ENCODE results near the gene NHS. TPM values are rescaled to one million over a fixed set of nuclear protein-coding genes. Genes with fewer than 3 reads are reported as not detected.

NHS gene
- total RNA-seq, 1 experiment from 2014 or later = 0.51 TPM

DNA sequence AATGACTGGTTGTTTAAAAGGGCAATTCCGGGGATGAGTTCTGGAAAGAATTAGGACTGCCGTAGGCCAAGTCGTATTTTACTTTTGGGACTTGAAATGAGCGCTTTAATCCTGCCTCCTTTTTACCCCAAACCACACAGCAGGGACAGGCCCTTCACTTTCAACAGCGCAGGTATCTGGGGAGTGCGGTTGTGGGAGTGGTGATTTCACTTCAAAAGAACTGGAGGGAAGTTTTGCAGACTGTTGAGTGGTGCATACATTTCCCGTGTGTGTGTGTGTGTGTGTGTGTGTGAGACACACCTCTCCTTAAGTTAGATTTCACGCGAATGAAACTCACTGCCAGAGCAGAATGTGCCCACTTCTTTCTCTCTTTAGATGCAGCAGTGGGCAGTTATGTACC lies 2.8 kb downstream of the NHS start:
- H3K4me3 ChIP-seq = no peak overlapping the region
- H3K9me3 ChIP-seq (replicated peaks) = no peaks in the 10 kb centered on the region
- no peaks in the 10 kb centered on the region for H3K27me3 ChIP-seq
- H3K36me3 ChIP-seq = no peaks in the 10 kb centered on the region
- no peaks in the 10 kb centered on the region for H3K4me1 ChIP-seq
- H3K27ac ChIP-seq = no peak overlapping the region
- DNase-seq = no peak

DNA sequence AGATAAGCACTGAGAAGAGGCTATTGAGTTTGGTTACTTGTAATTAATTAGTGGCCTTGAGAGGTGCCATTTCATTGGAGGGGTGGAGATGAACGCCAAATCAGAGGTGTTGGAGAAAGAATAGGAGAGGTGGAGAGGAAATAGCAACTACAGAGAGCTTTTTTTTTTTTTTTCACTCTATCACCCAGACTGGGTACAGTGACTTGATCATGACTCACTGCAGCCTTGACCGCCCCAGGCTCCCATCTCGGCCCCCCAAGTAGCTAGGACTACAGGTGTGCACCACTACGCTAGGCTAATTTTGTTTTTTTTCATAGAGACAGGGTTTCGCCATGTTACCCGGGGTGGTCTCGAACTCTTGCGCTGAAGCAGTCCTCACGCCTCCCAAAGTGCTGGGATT lies 5.2 kb downstream of the NHS start:
- DNase-seq = no peak
- no peaks in the 10 kb centered on the region for H3K4me1 ChIP-seq
- H3K36me3 ChIP-seq = no peaks in the 10 kb centered on the region
- H3K27ac ChIP-seq = no peak overlapping the region
- no peaks in the 10 kb centered on the region for H3K9me3 ChIP-seq (replicated peaks)
- H3K27me3 ChIP-seq = no peaks in the 10 kb centered on the region
- no peak overlapping the region for H3K4me3 ChIP-seq

DNA sequence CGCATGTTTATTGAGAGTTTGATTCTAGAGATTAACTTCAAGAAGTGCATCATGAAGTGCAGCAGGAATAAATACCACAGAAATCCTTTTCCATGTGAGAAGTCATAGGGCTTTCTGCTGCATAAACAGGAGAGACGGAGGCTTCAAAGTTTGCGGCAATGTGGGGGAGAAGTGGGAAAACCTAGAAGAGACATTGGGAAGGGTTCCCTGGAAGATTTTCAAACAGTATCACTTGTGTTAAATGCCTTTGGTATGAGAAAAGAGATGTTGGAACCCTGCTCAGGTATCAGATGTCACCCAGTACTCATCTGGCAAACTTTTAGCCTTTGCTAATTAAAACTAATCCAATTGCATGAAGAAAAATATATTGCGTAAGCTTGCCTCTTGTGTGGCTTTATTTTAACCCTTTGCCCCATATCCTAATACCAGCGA lies 15.4 kb downstream of the NHS start:
- H3K4me1 ChIP-seq = no peaks in the 10 kb centered on the region
- H3K27ac ChIP-seq = no peak overlapping the region
- H3K27me3 ChIP-seq = no peaks in the 10 kb centered on the region
- no peaks in the 10 kb centered on the region for H3K36me3 ChIP-seq
- H3K4me3 ChIP-seq = no peak overlapping the region
- peak in 1 of 2 experiments; percentile 13 for DNase-seq
- H3K9me3 ChIP-seq (replicated peaks) = no peaks in the 10 kb centered on the region

DNA sequence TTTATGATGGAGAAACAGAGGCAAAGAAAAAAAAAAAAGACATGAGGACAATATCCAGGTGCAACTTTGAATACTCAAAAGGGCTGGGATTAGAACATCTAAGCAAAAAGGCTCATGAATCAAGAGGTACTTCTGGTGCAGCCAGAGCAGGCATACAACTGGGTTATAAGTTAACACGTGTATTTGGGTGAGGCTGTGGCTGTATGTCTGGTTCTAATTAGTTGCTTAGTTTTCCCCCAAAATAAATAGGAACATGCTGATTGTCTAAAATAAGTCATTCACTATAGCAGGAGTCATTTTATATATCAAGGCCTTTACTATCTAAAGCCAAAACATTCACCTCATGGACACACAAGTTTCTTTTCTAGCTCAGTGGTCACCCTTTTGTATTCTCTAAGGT lies 20.2 kb downstream of the NHS start:
- no peaks in the 10 kb centered on the region for H3K36me3 ChIP-seq
- no peak overlapping the region for H3K4me3 ChIP-seq
- H3K27ac ChIP-seq = no peak overlapping the region
- no peak for DNase-seq
- no peaks in the 10 kb centered on the region for H3K9me3 ChIP-seq (replicated peaks)
- H3K4me1 ChIP-seq = no peaks in the 10 kb centered on the region
- no peaks in the 10 kb centered on the region for H3K27me3 ChIP-seq

DNA sequence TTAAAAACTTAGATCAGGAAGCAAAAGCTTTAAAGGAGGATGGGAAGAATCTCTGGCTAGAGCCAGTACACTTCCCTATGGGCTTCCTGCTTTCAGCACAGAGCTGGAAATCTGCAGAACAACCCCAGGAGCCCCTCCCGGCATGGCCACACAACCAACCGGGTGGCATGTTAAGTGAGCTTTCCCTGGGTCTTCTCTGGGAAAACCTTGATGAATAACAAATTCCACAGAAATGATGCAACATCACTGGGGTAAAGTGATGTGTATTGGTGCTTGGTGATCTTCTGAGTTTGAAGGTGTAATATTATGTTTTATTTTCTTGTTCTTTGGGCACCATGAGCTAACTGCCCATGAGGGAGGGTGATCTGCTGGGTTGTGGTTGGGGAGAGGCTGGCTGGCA lies 22.1 kb downstream of the NHS start:
- H3K4me3 ChIP-seq = no peak overlapping the region
- H3K9me3 ChIP-seq (replicated peaks) = no peaks in the 10 kb centered on the region
- no peaks in the 10 kb centered on the region for H3K4me1 ChIP-seq
- no peak for DNase-seq
- no peaks in the 10 kb centered on the region for H3K27me3 ChIP-seq
- H3K36me3 ChIP-seq = no peaks in the 10 kb centered on the region
- H3K27ac ChIP-seq = no peak overlapping the region

DNA sequence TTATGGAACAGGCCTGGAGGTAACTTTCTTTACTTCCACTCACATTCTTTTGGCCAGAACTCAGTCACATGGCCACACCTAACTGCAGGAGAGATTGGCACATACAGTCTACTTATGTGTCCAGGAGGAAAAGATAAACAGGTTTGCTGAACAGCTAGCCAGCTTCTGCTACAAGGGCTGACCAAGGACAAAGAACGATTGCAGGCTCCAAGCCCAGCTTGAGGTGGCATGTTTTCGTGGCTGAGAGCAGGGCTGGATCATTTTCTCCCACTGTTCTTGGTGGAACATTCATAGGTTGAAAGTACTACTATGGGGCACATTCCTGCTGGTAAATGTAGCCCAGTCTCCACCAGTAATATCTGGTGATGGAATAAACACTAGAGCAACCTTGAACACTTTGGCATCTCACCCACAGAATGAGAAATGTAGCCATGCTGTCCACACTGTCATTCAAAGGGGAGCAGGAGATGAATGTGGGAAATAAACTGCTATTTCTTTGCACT lies 28.2 kb downstream of the NHS start:
- DNase-seq = no peak
- Histone ChIP-seq H3K9me3 (replicated peaks) (no peaks in the 10 kb centered on the region), H3K36me3 (no peaks in the 10 kb centered on the region), H3K27ac (no peak overlapping the region), H3K4me1 (no peaks in the 10 kb centered on the region), H3K4me3 (no peak overlapping the region), H3K27me3 (no peaks in the 10 kb centered on the region)

DNA sequence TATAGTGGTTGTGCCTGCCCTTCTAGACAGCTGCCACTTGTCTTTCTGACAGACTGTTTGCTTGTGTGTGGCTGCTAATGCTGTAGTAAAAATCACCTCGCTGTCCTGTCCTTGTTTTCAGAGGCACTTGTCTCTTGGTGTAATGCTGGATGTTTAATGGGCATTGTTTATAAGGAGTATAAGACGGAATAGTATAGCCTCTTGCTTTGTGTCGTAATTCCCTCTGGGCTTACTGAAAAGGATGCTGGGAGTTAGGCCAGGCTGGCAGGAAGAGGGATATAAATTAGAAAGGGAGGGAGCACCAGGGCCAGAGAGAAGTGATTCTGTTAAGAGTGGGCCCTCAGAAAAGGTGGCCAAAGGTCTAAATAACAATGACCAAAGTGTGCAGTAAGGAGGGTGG lies 29.0 kb downstream of the NHS start:
- H3K9me3 ChIP-seq (replicated peaks) = no peaks in the 10 kb centered on the region
- DNase-seq = no peak
- H3K36me3 ChIP-seq = no peaks in the 10 kb centered on the region
- H3K4me3 ChIP-seq = no peak overlapping the region
- no peak overlapping the region for H3K27ac ChIP-seq
- H3K27me3 ChIP-seq = no peaks in the 10 kb centered on the region
- no peaks in the 10 kb centered on the region for H3K4me1 ChIP-seq

DNA sequence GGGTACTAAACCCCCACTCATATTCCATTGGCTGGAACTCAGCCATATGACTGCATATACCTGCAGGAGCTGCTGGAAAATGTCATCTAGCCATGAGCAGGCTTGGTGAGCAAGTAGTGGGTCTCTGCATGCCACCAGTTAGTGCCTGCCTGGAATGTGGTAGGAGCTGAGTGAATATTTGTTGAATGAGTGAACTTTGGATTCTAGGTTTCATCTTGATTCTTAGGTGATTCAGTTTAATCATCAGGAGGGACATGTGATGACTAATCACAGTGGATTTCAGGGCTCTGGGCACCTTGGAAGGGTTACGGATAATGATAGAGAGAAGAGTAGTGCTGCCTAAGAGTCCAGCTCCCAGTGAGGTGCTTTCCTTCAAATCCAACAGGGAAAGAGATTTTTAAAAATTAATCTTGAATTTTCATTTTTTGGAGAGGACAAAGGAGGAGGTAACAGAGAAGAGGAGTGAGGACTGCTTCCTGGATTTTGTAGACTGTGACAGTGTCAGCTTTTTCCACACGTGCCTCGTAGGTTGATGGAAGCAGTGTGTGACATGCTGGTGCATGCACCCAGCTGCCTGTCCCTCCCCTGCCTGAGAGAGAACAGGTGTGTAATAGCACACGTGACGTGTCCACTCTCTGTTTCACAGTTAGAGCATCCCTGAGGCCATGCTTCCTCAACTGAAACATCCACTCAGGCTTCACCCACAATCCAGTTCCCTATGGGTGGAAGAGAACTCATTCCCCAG lies 30.4 kb downstream of the NHS start:
- no peaks in the 10 kb centered on the region for H3K36me3 ChIP-seq
- H3K27me3 ChIP-seq = no peaks in the 10 kb centered on the region
- no peak overlapping the region for H3K4me3 ChIP-seq
- H3K4me1 ChIP-seq = no peaks in the 10 kb centered on the region
- H3K9me3 ChIP-seq (replicated peaks) = no peaks in the 10 kb centered on the region
- DNase-seq = no peak
- no peak overlapping the region for H3K27ac ChIP-seq

DNA sequence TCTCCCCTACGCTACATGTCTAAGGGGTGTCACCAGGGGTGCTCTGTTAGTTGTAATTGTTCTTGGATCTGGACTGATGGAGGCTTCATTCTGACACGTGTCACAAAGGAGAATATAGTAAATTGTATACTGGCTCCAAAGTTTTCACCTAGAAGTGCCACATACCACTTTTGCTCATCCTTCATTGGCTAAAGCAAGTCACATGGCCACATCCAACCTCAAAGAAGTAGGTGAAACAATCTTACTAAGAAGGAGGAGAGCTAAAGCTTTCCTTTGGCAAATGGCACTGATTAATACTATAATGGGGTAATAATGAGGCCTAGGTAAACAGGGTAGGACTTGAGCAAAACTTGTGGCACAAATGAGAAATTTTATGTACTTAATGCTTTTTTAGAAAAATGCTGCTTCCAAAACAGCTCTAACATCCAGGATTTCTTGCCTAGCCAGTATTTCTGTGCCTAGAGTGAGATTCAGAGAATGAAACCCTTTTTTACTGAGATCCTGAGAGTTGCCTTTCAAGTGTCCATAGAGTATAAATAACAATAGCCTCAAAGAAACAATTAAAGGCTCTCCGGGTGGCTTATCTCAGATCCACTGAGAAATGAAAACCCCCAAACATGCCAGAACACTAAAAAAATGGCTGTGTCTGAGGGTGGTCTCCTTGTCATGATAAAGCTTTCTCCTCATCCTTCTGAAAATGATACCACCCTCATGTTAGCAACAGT lies 34.7 kb downstream of the NHS start:
- no peaks in the 10 kb centered on the region for H3K27me3 ChIP-seq
- H3K4me3 ChIP-seq = no peak overlapping the region
- H3K27ac ChIP-seq = no peak overlapping the region
- no peaks in the 10 kb centered on the region for H3K9me3 ChIP-seq (replicated peaks)
- no peak for DNase-seq
- no peaks in the 10 kb centered on the region for H3K4me1 ChIP-seq
- no peaks in the 10 kb centered on the region for H3K36me3 ChIP-seq

DNA sequence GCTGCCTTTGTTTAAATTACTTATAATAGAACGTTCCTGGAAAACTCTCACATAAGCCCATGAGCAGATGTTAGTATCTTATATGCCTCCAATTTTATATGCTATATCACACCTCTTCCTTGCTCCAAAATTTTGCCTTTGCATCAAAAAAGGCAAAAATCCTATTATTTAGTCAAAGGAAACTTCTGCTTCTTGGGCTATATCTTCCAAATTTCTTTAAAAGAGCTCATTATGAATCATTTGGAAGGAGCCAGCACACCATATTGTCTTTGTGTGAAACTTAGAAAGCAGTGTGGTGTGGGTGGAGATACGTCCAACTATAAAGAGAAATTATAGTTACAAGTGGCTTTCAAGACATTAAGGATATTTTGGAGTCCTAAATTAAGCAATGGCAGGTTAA lies 35.7 kb downstream of the NHS start:
- Histone ChIP-seq H3K36me3 (no peaks in the 10 kb centered on the region), H3K4me1 (no peaks in the 10 kb centered on the region), H3K9me3 (replicated peaks) (no peaks in the 10 kb centered on the region), H3K4me3 (no peak overlapping the region), H3K27ac (no peak overlapping the region), H3K27me3 (no peaks in the 10 kb centered on the region)
- DNase-seq = no peak

DNA sequence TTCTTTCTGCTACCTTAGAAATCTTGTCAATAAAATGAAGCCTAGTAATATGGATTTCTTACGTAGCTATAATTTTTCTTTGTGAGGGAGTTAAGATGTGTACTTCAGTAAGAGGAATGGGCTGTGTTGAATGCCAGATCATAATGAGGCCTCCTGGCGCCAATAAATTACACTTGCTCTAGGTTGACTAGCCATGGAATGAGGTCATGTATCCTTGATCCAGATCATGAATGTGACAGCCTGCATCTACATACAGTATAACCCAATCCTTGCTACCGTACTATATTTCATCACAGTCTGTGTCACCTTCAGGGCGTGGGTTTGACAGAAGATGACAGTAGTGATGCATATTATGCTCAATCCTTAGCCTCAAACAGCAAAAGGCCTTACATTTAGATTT lies 36.2 kb downstream of the NHS start:
- Histone ChIP-seq H3K27me3 (no peaks in the 10 kb centered on the region), H3K4me1 (no peaks in the 10 kb centered on the region), H3K27ac (no peak overlapping the region), H3K9me3 (replicated peaks) (no peaks in the 10 kb centered on the region), H3K4me3 (no peak overlapping the region), H3K36me3 (no peaks in the 10 kb centered on the region)
- DNase-seq = no peak

DNA sequence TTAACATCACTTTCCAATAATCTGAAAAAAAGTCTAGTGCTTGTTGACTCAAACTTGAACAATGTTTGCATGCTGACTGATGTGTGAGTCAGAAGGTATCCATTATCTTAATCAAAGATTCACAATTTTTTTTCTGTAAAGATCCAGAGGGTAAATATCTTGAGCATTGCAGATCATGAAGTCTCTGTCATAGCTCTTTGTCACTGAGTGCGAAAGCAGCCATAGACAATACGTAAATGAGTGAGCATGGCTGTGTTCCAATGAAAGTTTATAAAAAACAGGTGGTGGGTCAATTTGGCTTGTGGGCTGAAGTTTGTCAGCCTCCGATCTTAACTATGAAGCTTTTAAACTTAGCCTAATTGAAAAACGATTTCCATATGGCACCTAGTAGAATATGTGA lies 37.7 kb downstream of the NHS start:
- no peaks in the 10 kb centered on the region for H3K36me3 ChIP-seq
- no peaks in the 10 kb centered on the region for H3K4me1 ChIP-seq
- no peak for DNase-seq
- H3K27ac ChIP-seq = no peak overlapping the region
- no peaks in the 10 kb centered on the region for H3K9me3 ChIP-seq (replicated peaks)
- H3K27me3 ChIP-seq = no peaks in the 10 kb centered on the region
- H3K4me3 ChIP-seq = no peak overlapping the region

DNA sequence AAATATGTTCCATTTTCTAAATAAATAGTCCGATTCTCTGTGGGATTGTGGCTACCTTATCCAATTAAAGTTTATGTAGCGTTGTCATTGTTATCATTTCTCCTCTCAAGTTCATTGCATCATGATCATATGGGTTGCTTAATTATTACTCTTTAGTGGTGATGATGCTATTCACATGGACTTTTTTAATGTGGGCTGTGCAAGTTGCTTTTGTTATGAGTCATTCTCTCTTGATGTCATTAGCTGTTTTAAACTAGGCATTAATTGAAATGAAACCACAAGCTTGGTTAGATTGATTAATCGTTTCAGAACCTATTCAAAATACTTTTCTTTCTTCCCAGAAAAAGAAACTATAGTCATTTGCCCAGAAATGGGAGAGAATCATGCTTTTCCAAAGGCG lies 38.2 kb downstream of the NHS start:
- Histone ChIP-seq H3K9me3 (replicated peaks) (no peaks in the 10 kb centered on the region), H3K27me3 (no peaks in the 10 kb centered on the region), H3K4me3 (no peak overlapping the region), H3K4me1 (no peaks in the 10 kb centered on the region), H3K36me3 (no peaks in the 10 kb centered on the region), H3K27ac (no peak overlapping the region)
- no peak for DNase-seq

DNA sequence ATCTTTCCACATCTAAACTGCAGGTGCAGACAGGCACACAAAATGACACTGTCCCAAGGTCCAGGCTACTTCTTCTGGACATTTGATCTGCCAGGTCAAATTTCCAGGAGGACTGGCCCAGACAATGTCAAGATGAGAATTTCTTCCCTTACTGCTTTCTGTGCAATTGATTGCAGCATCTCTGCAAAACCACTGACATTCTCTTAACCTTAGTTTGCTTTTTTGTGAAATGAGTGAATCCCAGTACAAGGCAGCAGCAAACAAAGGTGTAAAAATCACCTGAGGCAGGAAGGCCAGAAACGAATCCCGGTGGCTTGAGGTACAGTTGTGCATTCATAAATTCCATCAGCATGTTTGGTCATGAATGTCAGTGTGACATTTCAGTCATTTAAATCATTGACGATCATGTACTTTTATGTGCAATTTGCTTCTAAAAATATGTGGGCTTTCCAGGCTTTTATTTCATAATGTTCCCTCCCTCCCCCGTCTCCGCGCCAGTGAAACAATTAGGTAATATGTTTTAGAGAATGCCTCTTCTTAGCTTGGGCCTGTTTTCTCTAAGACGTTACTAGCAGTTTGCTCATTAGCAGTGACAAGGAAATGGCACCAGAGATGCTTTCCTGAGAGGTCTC lies 39.1 kb downstream of the NHS start:
- Histone ChIP-seq H3K4me3 (no peak overlapping the region), H3K36me3 (no peaks in the 10 kb centered on the region), H3K4me1 (no peaks in the 10 kb centered on the region), H3K27ac (no peak overlapping the region), H3K9me3 (replicated peaks) (no peaks in the 10 kb centered on the region), H3K27me3 (no peaks in the 10 kb centered on the region)
- no peak for DNase-seq

DNA sequence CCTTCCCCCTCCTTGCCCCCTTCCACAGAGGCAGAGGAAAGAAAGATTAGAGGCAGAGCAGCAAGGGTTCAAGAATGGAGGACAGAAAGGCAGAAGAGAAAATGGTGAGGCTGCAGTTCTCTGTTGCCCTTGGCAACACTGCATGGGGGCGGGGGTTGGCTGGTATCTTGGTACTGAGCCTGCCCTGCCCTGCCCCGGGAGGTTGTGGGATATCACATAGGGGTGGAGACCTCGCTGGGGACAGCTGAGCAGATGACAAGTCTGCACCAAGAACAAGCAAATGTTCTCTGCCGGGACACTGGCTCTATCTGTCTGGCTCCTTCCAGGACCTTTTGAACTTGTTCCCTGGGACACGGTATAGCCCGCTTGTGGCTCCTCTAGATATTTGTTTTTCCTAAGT lies 39.8 kb downstream of the NHS start:
- Histone ChIP-seq H3K27ac (no peak overlapping the region), H3K4me3 (no peak overlapping the region), H3K36me3 (no peaks in the 10 kb centered on the region), H3K27me3 (no peaks in the 10 kb centered on the region), H3K9me3 (replicated peaks) (no peaks in the 10 kb centered on the region), H3K4me1 (no peaks in the 10 kb centered on the region)
- peak; percentile 2 to 6 for DNase-seq

Measured in SJCRH30 (cell line).